HL-60 (cell line): ENCODE measurements around the gene NAE1.

ENCODE experiments used
- DNase-seq, 2 experiments: peaks; one replicate each; pipeline ENCODE4 v3.0.0-alpha.2; 2010 to 2020; ENCODE audit warnings: low read depth in 1 of 2, low spot score in 1 of 2
- H3K27ac ChIP-seq: fragments of 250-450 bp; sonication (Bioruptor Pico); replicated peaks from 2 replicates; pipeline ENCODE4 v1.5.1; 2020; ENCODE audit warnings: mild to moderate bottlenecking, moderate library complexity
- H3K27me3 ChIP-seq: fragments of 250-450 bp; sonication (Bioruptor Pico); 2 replicates; pipeline ENCODE4 v1.5.1; 2021; ENCODE audit warnings: mild to moderate bottlenecking, moderate library complexity; ENCODE audit not compliant: insufficient read depth, poor library complexity, severe bottlenecking
- H3K4me3 ChIP-seq: replicated peaks from 2 replicates; pipeline ENCODE4 v1.5.1; 2011; ENCODE audit warnings: mild to moderate bottlenecking, control low read depth, low read length; ENCODE audit not compliant: insufficient read depth
- GABPA ChIP-seq: IDR thresholded peaks from 2 replicates; pipeline ENCODE4 v1.6.1; 2012; ENCODE audit warnings: low read depth
- POLR2AphosphoS5 ChIP-seq: IDR thresholded peaks from 2 replicates; pipeline ENCODE4 v1.6.1; 2012; ENCODE audit warnings: low read depth
- SPI1 ChIP-seq: IDR thresholded peaks from 2 replicates; pipeline ENCODE4 v1.6.1; 2012; ENCODE audit warnings: low read depth, mild to moderate bottlenecking, borderline replicate concordance
- TF ChIP-seq, protein P1 (sequence below): IDR thresholded peaks from 2 replicates; pipeline ENCODE4 v1.6.1; 2012; ENCODE audit warnings: low read depth; ENCODE audit not compliant: insufficient replicate concordance
- TF ChIP-seq, protein P2 (sequence below): IDR thresholded peaks from one replicate; pipeline ENCODE4 v1.5.1; 2011; ENCODE audit warnings: low read length, control low read depth, inconsistent platforms; ENCODE audit not compliant: insufficient read depth

Gene NAE1

DNA sequence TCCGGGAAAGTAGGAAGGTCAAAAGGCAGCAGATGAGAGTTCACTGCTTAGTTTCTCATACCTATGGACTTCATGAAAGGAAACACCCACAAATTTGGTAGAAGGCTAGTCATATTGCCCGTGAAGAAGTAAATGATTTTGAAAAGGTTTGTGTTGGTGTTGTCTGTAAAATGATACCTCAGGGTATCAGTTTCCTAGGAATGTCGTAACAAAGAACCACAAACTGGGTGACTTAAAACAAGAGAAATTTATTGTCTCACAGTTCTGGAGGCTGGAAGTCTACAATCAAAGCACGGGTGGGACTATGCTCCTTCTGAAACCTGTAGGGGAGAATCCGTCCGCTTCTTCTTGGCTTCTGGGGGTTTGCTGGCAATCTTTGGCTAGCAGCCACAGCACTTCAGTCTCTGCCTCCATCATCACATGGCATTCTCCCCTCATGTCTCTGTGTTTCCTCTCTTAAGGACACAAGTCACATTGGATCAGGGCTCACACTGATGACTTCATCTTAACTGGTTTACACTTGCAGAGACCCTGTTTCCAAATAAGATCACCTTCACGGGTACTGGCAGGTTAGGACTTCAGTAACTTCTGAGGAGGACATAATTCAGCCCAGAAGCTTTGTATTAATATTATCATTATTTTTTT lies 2.0 kb upstream of the NAE1 start:
- no peak for TF ChIP-seq GABPA
- no peak for TF ChIP-seq POLR2AphosphoS5
- TF ChIP-seq SPI1, result no peak
- TF ChIP-seq, protein P1, sequence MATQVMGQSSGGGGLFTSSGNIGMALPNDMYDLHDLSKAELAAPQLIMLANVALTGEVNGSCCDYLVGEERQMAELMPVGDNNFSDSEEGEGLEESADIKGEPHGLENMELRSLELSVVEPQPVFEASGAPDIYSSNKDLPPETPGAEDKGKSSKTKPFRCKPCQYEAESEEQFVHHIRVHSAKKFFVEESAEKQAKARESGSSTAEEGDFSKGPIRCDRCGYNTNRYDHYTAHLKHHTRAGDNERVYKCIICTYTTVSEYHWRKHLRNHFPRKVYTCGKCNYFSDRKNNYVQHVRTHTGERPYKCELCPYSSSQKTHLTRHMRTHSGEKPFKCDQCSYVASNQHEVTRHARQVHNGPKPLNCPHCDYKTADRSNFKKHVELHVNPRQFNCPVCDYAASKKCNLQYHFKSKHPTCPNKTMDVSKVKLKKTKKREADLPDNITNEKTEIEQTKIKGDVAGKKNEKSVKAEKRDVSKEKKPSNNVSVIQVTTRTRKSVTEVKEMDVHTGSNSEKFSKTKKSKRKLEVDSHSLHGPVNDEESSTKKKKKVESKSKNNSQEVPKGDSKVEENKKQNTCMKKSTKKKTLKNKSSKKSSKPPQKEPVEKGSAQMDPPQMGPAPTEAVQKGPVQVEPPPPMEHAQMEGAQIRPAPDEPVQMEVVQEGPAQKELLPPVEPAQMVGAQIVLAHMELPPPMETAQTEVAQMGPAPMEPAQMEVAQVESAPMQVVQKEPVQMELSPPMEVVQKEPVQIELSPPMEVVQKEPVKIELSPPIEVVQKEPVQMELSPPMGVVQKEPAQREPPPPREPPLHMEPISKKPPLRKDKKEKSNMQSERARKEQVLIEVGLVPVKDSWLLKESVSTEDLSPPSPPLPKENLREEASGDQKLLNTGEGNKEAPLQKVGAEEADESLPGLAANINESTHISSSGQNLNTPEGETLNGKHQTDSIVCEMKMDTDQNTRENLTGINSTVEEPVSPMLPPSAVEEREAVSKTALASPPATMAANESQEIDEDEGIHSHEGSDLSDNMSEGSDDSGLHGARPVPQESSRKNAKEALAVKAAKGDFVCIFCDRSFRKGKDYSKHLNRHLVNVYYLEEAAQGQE, result no peak
- TF ChIP-seq, protein P2, sequence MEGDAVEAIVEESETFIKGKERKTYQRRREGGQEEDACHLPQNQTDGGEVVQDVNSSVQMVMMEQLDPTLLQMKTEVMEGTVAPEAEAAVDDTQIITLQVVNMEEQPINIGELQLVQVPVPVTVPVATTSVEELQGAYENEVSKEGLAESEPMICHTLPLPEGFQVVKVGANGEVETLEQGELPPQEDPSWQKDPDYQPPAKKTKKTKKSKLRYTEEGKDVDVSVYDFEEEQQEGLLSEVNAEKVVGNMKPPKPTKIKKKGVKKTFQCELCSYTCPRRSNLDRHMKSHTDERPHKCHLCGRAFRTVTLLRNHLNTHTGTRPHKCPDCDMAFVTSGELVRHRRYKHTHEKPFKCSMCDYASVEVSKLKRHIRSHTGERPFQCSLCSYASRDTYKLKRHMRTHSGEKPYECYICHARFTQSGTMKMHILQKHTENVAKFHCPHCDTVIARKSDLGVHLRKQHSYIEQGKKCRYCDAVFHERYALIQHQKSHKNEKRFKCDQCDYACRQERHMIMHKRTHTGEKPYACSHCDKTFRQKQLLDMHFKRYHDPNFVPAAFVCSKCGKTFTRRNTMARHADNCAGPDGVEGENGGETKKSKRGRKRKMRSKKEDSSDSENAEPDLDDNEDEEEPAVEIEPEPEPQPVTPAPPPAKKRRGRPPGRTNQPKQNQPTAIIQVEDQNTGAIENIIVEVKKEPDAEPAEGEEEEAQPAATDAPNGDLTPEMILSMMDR, result no peak
- DNase-seq, result no peak
- no peaks in the 10 kb centered on the region for H3K27me3 ChIP-seq
- H3K4me3 ChIP-seq, result no peak overlapping the region
- H3K27ac ChIP-seq, result no peak overlapping the region

DNA sequence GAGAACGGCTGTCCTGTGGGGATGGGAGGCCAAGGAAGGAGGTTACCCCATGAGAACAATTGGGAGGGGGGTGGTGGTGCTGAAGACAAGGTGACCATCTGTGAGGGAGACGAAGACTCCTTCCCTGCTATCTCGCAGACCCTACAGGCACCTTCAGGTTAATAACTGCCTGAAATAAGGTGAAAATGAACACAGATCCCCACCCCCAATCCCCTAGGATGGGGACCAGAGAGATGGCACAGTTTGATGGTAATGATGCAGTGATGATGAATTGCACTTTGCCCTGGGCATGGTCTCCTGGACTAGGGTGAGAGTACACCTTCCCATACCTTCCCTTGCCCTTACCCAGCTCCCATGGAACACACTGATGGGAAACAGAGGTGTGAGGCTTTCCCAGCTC lies 1.4 kb upstream of the NAE1 start:
- Histone ChIP-seq H3K27ac (no peak overlapping the region), H3K4me3 (no peak overlapping the region), H3K27me3 (no peaks in the 10 kb centered on the region)
- DNase-seq, result no peak
- TF ChIP-seq, protein P2, result no peak
- TF ChIP-seq, protein P1, result no peak
- no peak for TF ChIP-seq GABPA
- TF ChIP-seq SPI1, result no peak
- TF ChIP-seq POLR2AphosphoS5, result no peak

DNA sequence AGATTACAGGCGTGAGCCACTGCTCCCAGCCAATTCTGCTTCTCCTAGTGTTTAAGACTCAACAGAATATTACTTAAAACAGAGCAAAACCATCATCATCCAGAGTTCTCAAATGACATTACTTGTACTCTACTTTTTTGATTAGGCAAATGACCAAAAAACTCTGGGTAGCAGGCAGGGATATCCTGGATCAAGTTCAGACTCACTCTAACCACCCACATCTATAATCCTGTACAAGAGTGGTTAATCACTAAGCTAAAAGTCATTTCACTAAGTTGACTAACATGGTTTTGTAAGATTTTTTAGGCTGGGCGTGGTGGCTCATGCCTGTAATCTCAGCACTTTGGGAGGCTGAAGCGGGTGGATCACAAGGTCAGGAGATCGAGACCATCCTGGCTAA lies 6.8 kb downstream of the NAE1 start:
- no peak for DNase-seq

More for the DNA sequence above, 6.8 kb downstream of the NAE1 start:
- no peak for TF ChIP-seq GABPA
- TF ChIP-seq, protein P2, result no peak
- Histone ChIP-seq H3K27me3 (no peaks in the 10 kb centered on the region), H3K27ac (no peak overlapping the region), H3K4me3 (no peak overlapping the region)
